Adipocyte (in vitro differentiated cells): ENCODE measurements around the gene ELOA.

Source experiments
- DNase-seq: peaks from one replicate; pipeline ENCODE4 v3.0.0-alpha.2; 2015; ENCODE audit warnings: low read depth
- H3K27me3 ChIP-seq: replicated peaks from 2 replicates; pipeline ENCODE4 v1.7.0; 2013; ENCODE audit warnings: mild to moderate bottlenecking, low read length, moderate library complexity; ENCODE audit not compliant: control insufficient read depth, insufficient read depth
- H3K36me3 ChIP-seq: 2 replicates; pipeline ENCODE4 v1.7.0; 2013; ENCODE audit warnings: low read length, mild to moderate bottlenecking, moderate library complexity; ENCODE audit not compliant: control insufficient read depth, insufficient read depth, severe bottlenecking
- H3K4me1 ChIP-seq: 2 replicates; pipeline ENCODE4 v1.7.0; 2013; ENCODE audit warnings: mild to moderate bottlenecking, low read length, moderate library complexity; ENCODE audit not compliant: control insufficient read depth, insufficient read depth
- H3K4me3 ChIP-seq: 2 replicates; pipeline ENCODE4 v1.7.0; 2013; ENCODE audit warnings: mild to moderate bottlenecking, low read length, moderate library complexity
- H3K9ac ChIP-seq: 2 replicates; pipeline ENCODE4 v1.7.0; 2013; ENCODE audit warnings: mild to moderate bottlenecking, low read length, moderate library complexity
- H3K9me3 ChIP-seq: 2 replicates; pipeline ENCODE4 v1.7.0; 2013; ENCODE audit warnings: mild to moderate bottlenecking, low read length, moderate library complexity; ENCODE audit not compliant: control insufficient read depth

The ELOA gene

DNA sequence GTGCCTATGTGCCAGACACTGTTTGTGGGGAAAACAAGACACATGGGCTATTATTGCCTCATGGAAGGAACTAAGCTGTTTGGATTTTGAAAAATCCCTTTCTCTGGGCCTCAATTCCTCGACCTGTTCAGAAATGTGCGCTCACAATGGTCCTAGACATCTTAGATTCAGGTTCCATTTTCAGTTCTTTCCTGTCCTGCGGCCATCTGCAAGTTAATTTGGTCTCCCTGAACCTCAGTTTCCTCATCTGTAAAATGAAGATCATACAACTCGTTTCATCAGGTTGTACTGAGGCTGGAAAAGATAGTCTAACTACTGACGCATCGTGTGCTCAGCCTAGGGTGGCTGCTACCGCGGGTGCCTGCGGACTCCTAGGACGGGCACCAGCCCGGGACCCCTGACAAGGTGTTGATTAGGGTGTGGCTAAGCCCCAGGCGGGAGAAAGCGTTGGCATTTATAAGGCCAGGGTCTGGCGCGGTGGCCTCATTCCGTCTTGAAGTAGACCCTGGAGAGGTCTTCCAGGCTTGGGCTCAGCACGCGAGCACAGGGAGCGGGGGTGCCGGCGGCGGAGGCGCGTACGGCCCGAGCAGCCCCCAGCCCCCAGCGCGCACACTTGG, 493 bp upstream of the ELOA start:
- Histone ChIP-seq H3K9ac (peak overlapping the region; percentile 92), H3K9me3 (no peaks in the 10 kb centered on the region), H3K27me3 (no peaks in the 10 kb centered on the region), H3K4me3 (peak overlapping the region; percentile 90), H3K4me1 (peaks cover 40% of the 10 kb centered on the region), H3K36me3 (peaks cover 9% of the 10 kb centered on the region)
- peak; percentile 44 for DNase-seq

DNA sequence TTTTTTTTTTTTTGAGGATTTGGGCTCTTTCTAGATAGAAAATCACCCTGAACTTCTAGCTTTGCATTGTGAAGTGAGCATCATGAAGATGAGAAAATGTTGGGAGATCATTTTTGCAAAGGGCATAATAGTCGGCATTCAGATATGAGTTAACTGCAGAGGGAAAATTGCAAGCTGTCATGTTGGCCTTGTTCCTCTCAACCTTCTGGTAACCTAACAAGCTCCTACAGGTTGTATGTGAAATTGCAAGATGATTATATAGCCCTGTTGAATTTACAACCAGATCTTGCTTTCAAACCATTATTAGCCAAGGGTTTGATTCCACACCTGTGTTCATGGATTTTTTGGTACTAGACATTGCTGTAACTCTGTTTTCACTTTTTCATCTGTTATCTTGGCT, 2.2 kb downstream of the ELOA start:
- H3K4me1 ChIP-seq = peaks cover 58% of the 10 kb centered on the region
- H3K4me3 ChIP-seq = peak overlapping the region; percentile 90
- H3K9me3 ChIP-seq = no peaks in the 10 kb centered on the region
- H3K27me3 ChIP-seq = no peaks in the 10 kb centered on the region
- peak overlapping the region; percentile 92 for H3K9ac ChIP-seq
- H3K36me3 ChIP-seq = peaks cover 24% of the 10 kb centered on the region
- peak; percentile 64 for DNase-seq

DNA sequence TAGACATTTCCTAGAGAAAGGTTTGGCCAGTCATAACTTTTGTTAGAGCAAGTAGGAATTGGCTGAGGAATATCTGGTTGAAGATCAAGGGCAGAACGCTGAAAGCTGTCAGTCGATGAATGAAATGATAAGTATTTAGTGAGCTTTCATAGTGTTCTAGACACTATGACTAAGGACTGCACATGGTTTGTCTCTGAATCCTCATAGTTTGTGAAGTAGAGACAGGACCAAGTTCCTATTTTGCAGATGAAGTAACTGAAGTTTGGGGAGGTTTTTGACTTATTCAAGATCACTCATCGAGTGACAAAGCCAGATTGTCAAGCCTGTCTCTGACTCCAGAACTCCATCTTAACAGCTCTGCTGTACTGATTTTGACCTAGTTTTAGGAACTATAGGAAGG, 4.7 kb downstream of the ELOA start:
- Histone ChIP-seq H3K9ac (no peak overlapping the region), H3K4me3 (no peak overlapping the region), H3K9me3 (no peaks in the 10 kb centered on the region), H3K36me3 (peaks cover 49% of the 10 kb centered on the region), H3K4me1 (peaks cover 45% of the 10 kb centered on the region), H3K27me3 (no peaks in the 10 kb centered on the region)
- peak; percentile 16 for DNase-seq

DNA sequence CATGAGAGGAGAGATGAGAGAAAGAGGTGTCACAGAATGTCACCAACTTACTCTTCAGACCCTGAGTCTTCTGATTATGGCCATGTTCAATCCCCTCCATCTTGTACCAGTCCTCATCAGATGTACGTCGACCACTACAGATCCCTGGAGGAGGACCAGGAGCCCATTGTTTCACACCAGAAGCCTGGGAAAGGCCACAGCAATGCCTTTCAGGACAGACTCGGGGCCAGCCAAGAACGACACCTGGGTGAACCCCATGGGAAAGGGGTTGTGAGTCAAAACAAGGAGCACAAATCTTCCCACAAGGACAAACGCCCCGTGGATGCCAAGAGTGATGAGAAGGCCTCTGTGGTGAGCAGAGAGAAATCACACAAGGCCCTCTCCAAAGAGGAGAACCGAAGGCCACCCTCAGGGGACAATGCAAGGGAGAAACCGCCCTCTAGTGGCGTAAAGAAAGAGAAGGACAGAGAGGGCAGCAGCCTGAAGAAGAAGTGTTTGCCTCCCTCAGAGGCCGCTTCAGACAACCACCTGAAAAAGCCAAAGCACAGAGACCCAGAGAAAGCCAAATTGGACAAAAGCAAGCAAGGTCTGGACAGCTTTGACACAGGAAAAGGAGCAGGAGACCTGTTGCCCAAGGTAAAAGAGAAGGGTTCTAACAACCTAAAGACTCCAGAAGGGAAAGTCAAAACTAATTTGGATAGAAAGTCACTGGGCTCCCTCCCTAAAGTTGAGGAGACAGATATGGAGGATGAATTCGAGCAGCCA, 8.0 kb downstream of the ELOA start:
- no peaks in the 10 kb centered on the region for H3K9me3 ChIP-seq
- no peaks in the 10 kb centered on the region for H3K27me3 ChIP-seq
- no peak overlapping the region for H3K9ac ChIP-seq
- peaks cover 81% of the 10 kb centered on the region for H3K36me3 ChIP-seq
- no peak overlapping the region for H3K4me3 ChIP-seq
- H3K4me1 ChIP-seq = peaks cover 31% of the 10 kb centered on the region
- peak; percentile 63 for DNase-seq

DNA sequence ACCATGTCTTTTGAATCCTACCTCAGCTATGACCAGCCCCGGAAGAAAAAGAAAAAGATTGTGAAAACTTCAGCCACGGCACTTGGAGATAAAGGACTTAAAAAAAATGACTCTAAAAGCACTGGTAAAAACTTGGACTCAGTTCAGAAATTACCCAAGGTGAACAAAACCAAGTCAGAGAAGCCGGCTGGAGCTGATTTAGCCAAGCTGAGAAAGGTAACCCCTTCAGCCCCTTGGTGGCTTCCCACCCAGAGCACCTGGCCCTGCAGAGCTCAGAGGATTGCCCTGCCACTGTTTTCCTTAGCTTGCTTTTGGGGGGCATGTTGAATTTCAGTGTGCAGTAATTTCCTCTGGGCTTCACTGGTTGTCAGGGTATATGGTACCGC, 8.5 kb downstream of the ELOA start:
- H3K4me1 ChIP-seq = peaks cover 33% of the 10 kb centered on the region
- H3K9ac ChIP-seq = no peak overlapping the region
- H3K27me3 ChIP-seq = no peaks in the 10 kb centered on the region
- no peaks in the 10 kb centered on the region for H3K9me3 ChIP-seq
- DNase-seq = no peak
- no peak overlapping the region for H3K4me3 ChIP-seq
- H3K36me3 ChIP-seq = peaks cover 82% of the 10 kb centered on the region

DNA sequence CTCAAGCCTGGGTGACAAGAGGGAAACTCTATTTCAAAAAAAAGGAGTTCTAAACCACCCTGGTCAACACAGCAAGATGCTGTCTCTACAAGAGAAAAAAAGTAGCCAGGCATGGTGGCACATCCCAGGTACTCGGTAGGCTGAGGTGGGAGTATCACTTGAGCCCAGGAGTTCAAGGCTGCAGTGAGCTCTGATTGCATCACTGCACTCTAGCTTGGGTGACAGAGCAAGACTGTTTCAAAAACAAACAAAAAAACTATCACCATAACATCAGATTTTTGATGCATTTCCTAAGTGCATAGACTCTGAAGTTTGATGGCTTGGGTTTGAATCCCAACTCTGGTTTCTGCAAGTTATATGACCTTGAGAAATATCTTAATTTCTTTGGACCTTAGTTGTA, 9.6 kb downstream of the ELOA start:
- H3K36me3 ChIP-seq = peaks cover 88% of the 10 kb centered on the region
- peaks cover 29% of the 10 kb centered on the region for H3K4me1 ChIP-seq
- no peaks in the 10 kb centered on the region for H3K27me3 ChIP-seq
- no peak for DNase-seq
- H3K4me3 ChIP-seq = no peak overlapping the region
- no peak overlapping the region for H3K9ac ChIP-seq
- H3K9me3 ChIP-seq = no peaks in the 10 kb centered on the region

DNA sequence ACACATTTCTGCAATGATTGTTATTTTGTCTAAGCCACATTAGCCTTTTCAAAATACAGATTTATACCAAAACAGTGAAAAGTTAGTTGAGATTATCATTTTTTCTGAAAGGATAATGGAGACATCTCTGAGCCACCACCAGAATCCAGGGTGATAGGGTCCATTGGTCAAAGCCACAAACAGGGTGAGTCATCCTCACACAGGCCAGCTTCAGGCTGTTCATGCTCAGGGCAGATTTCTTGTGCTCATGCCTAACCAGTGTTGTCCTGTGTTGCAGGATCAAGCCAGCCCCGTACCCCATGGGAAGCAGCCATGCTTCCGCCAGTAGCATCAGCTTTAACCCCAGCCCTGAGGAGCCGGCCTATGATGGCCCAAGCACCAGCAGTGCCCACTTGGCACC, 13.4 kb downstream of the ELOA start:
- Histone ChIP-seq H3K9ac (no peak overlapping the region), H3K4me3 (no peak overlapping the region), H3K9me3 (no peaks in the 10 kb centered on the region), H3K4me1 (peaks cover 23% of the 10 kb centered on the region), H3K27me3 (no peaks in the 10 kb centered on the region), H3K36me3 (peaks cover 98% of the 10 kb centered on the region)
- peak; percentile 31 for DNase-seq

DNA sequence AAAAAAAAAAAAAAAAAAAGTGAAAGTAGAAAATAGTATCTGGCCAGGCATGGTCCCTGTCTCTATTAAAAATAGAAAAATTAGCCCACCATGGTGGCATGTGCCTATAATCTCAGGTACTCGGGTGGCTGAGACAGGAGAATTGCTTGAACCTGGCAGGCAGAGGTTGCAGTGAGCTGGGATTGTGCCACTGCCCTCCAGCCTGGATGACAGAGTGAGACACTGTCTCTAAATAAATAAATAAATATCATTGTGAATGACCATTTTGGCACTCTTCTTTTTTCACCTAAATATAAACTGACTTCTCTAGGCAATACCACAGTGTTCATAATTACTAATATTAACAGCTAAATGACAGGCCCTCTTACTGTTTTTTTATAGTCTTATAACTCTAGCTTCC, 14.5 kb downstream of the ELOA start:
- no peak for DNase-seq
- Histone ChIP-seq H3K4me1 (peaks cover 23% of the 10 kb centered on the region), H3K9ac (no peak overlapping the region), H3K4me3 (no peak overlapping the region), H3K27me3 (no peaks in the 10 kb centered on the region), H3K9me3 (no peaks in the 10 kb centered on the region), H3K36me3 (peaks cover 96% of the 10 kb centered on the region)

DNA sequence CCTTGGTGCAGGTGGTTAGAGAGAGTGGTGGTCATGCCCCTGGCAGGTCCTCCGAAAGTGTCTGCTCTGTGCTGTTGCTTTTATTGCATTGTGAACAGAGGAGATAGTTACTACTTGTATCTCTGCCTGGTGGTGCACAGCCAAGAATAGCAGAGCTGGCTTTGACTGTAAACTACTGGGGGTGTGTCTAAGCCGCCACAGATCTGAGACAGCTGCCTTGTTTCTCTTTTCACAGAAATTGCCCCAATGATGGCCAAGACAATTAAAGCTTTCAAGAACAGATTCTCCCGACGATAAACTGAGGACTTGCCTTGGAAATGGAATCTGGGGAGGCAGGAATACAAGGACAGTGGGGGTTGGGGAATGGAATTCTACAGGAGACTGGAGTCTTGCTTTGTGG, 16.0 kb downstream of the ELOA start:
- Histone ChIP-seq H3K36me3 (peaks cover 95% of the 10 kb centered on the region), H3K4me1 (peaks cover 23% of the 10 kb centered on the region), H3K9ac (peak overlapping the region; percentile 32), H3K9me3 (no peaks in the 10 kb centered on the region), H3K27me3 (no peaks in the 10 kb centered on the region), H3K4me3 (no peak overlapping the region)
- peak; percentile 30 for DNase-seq

DNA sequence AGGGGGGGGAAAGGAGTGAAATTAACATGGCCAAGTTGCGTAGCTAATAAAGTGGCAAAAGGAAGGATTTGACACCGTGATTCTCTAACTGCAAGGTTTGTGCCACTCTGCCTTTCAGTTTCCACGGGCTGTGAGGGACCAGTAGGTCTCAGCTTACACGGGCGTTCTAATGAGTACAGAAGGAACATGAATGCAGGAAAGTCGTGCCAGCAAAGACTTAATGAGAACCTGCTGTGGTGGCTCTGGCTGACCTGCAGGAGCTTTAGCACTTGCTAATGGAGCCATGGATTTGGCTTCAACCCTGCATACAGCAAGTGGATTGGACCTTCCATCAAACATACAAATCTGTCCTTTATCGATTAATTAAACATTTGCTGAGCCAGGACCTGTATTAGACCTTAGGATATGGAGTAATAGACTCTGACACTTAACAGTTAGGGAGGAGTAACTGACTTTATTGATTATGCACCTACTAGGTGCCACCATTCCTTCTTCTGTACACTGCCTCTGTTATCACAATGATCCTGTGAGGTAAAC, 19.8 kb downstream of the ELOA start:
- Histone ChIP-seq H3K36me3 (peaks cover 78% of the 10 kb centered on the region), H3K27me3 (no peaks in the 10 kb centered on the region), H3K9ac (no peak overlapping the region), H3K9me3 (no peaks in the 10 kb centered on the region), H3K4me3 (no peak overlapping the region), H3K4me1 (peaks cover 14% of the 10 kb centered on the region)
- DNase-seq = peak; percentile 58

DNA sequence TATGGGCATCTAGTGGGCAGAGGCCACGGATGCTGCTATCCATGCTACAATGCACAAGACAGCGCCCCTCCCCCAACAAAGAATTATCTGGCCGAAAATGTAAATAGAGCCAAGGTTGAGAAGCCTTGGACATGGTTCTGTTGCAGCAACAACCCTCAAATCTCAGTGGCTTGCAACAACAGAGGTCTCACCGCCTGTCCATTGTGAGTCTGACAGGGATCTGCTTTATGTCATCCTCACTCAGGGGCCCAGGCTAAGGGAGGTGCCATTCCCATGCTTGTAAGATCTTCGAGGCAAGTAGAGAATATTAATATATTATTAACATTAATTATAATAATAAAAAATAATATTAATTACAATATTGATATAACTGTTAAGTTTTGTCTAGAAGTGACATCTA, 25.5 kb downstream of the ELOA start:
- Histone ChIP-seq H3K36me3 (peaks cover 33% of the 10 kb centered on the region), H3K4me1 (no peaks in the 10 kb centered on the region), H3K9ac (no peak overlapping the region), H3K4me3 (no peak overlapping the region), H3K27me3 (no peaks in the 10 kb centered on the region), H3K9me3 (no peaks in the 10 kb centered on the region)
- DNase-seq = no peak
